T-helper 22 cell (primary cell): ENCODE results near the gene CUX1.
"Not testable (repeated sequence)": the region's sequence is repeated elsewhere in the genome, so short reads cannot be mapped to it uniquely, and the experiment has no call there.

Source experiments
- DNase-seq: peaks from one replicate; pipeline ENCODE4 v3.0.0-alpha.2; 2020; ENCODE audit warnings: low read depth

Gene CUX1

DNA sequence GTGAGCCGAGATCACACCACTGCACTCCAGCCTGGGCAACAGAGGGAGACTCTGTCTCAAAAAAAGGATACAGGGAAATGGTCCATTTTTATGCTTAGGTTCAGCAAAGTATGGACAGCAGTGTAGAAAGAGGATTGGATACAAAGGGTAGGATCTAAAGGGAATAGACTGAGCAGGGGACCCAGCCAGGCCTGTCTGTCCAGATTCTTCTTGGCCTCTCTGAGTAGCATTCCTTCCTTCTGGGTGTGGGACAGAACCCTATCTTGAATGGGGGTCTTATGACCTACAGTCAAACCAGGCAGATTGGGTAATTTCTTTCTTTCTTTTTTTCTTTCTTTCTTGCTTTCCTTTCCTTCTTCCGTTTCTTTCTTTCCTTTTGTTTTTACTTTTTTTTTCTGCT lies 494.9 kb downstream of the CUX1 start:
- DNase-seq: no peak

DNA sequence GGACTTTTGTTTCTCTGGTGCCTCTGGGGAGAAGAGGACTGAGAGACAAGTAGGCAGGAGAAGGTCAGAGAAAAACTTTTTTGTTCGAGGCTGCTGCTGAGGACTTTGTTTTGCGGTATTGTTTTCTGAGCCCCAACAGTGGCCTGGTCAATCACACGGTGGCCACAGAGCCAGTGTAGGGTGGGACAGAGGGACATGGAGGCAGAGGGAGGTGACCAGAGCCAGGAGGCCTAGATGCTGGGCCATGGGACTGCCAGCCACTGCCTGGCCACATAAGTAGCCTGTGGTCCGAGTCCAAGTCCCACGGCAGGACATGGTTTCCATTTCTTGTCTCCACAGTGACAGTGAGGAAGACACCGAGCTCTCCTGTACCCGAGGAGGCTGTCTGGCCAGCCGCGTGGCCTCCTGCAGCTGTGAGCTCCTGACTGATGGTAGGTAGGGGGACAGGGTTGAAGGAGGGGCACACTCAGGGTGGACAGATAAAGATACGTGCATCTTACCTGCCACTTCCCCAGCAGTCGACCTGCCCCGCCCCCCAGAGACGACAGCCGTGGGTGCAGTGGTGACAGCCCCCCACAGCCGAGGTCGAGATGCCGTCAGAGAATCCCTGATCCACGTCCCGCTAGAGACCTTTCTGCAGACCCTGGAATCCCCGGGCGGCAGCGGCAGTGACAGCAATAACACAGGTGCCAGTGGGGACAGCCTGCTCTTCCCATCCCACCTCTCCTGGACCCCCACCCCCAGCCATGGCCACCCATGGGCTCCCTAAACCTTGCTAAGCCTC lies 496.8 kb downstream of the CUX1 start:
- DNase-seq: no peak

DNA sequence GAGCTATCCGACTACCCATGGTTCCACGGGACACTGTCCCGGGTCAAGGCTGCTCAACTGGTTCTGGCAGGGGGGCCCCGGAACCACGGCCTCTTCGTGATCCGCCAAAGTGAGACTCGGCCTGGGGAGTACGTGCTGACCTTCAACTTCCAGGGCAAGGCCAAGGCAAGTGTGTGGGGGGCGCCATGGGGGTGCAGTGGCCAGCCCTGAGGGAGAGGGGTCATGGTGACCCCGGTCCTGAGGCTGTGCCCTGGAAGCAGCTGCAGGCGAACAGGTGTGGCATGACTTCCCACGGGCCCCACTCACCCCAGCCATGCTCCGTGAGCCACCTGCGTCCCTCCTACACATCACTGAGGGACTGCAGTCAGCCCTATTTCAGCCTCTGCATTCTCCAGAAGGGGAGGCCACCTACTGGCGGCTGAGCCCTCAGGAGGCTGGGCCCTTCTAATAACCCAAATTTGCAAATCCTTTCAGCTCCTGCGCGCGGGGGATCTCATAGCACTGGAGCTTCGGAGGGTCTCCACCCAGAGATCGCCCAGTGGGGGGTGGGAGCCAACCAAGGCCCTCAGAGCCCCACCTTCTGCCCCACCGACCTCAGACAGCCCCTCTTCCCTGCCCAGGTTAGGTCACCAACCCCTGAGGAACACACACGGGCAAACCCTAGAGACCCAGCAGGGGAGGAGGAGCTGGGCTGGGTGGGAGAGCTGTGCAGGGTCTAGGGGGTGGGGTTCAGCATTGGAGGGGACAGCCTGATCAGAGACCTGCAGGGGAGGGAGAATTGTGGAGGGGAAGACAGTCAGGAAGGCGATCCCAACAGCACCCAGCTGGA lies 500.0 kb downstream of the CUX1 start:
- DNase-seq: no peak

DNA sequence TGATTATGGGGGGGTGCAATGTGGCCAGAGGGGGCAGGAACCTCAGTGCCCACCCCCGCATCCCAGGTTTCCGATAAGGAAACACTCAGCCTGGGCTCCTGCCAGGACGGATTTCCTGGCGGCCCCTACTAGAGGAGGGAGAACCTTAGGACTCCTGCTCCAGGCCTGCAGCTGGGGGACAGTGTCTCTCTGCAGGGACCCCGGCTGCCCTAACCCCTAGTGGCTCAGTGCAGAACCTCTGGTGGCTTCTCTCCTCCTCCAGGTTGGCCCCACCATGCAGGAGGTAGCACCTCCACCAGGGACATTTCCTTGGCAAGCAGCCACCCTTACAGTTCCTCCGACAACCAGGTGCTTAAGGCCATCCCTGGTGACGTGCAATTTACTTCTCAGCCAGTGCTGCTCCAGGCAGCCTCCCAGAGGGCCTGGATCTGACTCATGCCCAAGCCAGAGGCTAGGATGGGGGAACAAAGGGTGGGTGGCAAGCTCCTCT lies 501.1 kb downstream of the CUX1 start:
- DNase-seq: no peak

DNA sequence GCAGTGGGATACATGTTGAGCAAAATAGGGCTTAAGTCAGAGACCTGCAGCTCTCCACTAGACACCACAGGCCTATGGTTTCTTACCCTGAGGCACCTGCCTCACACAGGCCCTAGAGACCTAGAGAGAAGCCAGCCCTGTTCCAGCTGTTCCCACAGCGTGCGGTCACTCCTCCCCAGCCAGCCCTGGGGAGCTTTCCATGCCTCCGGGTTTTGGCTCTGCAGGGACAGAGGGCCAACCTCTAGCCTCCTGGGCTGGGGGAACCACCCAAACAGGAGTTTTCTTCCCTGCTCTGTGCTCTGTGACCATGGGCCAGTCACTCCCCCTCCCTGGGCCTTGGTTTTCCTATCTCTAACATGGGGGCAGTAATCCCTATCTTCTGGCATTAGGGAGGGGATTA lies 502.2 kb downstream of the CUX1 start:
- no peak for DNase-seq

DNA sequence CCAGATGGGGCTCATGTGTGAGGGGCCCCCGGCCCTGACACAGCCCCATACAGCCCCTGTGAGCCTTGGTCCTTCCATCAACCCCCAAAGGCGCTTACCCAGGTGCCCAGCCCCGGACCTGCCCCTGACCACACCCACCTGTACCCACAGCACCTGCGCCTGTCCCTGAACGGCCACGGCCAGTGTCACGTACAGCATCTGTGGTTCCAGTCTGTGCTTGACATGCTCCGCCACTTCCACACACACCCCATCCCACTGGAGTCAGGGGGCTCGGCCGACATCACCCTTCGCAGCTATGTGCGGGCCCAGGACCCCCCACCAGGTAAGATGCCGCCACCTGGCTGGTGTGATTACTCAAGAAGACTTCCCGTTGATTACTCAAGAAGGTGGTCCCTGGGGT lies 502.8 kb downstream of the CUX1 start:
- DNase-seq: no peak

DNA sequence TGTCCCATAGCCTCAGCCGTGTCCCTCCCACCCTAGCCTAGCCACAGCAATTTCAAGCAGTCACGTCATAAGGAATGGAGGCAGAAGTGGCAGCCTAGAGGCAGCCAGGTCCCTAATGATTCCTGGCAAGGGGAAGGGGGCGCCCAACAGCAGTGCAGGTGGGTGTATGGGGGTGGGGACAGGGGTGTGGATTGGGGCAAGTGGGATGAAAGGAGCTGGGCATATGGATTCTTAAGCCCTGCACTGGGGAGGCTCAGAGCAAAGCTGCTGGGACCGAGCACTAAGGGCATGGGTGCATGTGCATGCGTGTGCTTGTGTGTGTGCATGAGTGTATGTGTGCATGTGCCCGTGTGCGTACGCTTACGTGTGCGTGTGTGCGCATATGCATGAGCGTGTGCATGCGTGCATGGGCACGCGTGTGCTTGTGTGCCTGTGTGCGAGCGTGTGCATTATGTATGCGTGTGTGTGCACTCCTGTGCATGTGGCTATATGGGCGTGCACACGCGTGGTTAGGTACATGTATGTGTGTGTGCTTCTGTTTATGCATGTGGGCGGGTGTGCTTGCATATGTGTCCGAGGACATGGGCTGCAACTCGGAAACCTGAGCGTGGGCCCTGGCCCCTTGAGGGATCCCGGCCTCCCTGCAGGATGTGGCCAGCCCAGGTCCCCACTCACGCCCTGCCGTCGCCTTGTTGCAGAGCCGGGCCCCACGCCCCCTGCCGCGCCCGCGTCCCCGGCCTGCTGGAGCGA lies 503.4 kb downstream of the CUX1 start:
- DNase-seq: no peak

DNA sequence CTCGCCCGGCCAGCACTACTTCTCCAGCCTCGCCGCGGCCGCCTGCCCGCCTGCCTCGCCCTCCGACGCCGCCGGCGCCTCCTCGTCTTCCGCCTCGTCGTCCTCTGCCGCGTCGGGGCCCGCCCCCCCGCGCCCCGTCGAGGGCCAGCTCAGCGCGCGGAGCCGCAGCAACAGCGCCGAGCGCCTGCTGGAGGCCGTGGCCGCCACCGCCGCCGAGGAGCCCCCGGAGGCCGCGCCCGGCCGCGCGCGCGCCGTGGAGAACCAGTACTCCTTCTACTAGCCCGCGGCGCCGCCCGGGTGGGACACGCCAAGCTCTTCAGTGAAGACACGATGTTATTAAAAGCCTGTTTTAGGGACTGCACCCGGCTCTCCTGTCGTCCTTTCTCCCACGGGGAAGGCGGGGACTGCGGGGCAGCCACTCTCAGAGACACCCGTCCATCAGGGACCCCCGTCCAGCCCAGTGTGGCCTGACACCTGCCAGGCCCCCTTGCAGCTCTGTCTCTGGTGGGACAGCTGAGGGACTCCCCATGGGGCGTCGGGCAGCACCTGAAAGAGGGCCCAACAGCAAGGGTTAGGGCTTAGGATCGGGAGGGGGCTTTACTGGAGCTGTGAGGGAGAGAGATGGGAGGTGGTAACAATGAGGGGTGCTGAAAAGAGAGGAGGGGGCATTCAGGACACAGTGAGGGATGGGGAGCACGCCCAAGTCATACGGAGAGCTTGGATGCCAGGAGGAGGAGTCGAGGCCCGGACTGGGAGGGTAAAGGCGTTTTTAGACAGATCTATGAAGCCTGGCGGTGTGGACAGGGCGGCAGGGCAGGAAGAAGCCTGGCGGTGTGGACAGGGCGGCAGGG lies 504.1 kb downstream of the CUX1 start:
- no peak for DNase-seq

DNA sequence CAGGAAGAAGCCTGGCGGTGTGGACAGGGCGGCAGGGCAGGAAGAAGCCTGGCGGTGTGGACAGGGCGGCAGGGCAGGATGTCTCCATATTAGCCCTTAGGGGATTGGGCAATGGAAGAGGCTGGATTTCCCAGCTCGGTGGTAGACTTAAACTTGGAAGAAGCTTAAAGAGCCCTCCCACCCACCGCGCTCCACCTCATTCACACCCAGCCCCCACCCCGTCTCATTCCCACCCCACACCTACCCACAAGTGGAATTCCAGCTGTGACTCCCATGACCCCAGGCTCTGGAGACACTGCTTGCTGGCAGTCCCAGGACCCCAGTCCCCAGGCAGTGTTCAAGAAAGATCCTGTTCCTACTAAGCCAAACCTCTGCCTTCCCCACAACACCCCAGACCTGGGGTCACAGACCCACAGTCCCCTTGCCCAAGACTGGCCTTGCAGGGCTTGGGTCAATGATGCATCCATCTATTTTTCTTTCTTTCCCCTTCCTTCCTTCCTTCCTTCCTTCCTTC lies 504.8 kb downstream of the CUX1 start:
- no peak for DNase-seq

DNA sequence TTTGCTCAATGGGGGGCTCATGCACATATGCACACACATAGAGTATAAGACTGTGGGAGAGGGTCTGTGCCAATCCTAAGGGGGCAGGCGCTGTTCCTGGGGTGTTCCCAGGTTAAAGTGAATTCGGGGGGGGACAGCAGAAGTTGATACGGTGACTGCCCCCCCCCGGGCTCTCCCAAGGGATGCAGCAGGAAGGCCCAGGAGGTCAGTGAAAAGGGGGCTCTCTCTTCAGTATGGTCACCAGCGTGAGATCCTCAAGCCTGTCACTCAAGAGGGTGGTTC lies 506.4 kb downstream of the CUX1 start:
- DNase-seq: no peak

DNA sequence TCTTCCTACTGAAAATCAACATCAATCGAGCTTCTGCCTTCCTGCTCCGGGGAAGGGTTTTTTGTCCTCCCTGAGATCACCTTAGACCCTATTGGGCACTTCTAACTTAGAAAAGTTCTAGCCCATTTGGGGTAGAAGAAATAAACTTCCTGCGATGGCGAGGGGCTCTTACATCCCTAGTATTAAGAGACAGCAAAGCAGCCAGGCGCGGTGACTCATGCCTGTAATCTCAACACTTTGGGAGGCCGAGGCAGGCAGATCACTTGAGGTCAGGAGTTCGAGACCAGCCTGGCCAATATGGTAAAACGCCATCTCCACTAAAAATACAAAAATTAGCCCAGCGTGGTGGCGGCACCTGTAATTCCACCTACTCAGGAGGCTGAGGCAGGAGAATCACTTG lies 507.7 kb downstream of the CUX1 start:
- DNase-seq: not testable (repeated sequence)

DNA sequence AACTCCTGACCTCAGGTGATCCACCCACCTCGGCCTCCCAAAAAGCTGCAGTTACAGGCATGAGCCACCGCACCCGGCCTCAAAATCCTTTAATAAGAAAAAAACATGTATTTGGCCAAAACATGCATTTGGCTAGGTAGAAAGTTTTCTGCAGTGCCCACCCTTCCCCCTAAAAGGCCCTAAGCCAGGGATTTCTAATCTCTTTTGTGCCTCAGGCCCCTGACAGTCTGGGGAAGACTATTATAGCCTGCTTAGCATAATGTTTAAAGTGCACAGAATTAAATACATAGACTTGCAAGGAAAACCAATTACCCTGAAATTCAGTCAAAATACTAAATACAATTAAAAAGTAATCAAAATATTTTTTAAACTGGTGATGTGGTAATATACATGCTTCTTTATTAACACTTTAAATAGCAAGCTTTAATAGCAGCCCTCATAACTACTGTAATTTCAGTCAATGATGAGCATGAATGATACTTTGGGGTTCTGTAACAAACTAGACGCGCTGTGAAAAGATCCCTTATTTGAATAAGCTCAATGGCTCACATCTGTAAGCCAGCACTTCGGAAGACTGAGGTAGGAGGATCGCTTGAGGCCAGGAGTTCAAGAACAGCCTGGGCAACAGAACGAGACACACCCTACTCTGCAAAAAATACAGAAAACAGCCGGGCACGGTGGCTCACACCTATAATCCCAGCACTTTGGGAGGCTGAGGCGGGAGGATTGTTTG lies 508.9 kb downstream of the CUX1 start:
- DNase-seq: no peak

DNA sequence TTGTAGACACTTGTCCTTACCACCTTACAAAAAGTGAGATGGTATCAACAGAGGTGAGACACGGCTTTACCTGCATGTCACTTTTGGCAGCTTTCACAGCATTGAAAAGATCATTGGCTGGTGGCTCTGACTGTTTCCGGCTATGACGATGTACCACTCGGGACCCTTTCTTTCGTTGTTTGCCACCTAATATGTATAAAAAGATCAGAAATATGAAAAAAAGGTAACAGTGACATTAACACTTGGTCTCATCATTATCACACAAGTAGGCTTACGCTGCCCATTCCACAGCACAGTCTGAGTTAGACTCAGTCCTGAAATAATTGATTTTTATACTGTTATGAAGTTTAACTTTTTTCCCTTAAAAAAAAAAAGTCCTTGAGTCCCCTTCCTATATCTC lies 509.8 kb downstream of the CUX1 start:
- DNase-seq: not testable (repeated sequence)

DNA sequence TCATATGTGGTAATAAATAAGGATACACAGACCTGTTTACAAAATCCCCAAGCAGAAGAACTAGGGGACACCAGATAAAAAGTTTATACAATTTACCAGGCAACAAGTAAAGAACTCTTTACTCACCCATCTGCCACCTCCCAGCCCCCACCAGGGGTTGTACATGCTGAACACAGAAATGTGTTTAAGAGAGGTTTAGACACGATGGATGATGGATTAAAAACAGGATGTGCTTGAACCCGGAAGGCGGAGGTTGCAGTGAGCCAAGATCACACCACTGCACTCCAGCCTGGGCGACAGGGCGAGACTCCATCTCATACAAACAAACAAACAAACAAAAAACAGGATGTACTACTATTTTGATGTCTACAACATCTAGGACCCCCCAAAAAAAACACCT lies 511.4 kb downstream of the CUX1 start:
- not testable (repeated sequence) for DNase-seq

DNA sequence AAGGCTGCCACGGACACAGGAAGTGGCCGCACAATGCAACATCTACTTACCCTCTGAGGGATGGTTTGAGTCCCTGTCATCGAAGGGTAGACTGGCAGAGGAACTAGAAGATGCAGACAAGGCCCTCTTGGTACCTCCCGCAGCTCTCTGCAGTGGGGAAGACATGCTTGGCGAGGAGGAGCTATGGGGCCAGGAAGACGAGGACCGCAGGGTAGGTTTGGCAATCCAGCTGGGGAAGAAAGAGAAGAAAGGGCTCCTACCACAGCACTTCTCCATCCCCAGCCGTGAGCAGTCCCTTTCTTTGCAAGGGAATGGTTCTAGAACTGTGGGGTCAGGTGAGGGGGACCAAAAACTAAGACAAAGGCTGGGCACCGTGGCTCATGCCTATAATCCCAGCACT lies 511.9 kb downstream of the CUX1 start:
- not testable (repeated sequence) for DNase-seq

DNA sequence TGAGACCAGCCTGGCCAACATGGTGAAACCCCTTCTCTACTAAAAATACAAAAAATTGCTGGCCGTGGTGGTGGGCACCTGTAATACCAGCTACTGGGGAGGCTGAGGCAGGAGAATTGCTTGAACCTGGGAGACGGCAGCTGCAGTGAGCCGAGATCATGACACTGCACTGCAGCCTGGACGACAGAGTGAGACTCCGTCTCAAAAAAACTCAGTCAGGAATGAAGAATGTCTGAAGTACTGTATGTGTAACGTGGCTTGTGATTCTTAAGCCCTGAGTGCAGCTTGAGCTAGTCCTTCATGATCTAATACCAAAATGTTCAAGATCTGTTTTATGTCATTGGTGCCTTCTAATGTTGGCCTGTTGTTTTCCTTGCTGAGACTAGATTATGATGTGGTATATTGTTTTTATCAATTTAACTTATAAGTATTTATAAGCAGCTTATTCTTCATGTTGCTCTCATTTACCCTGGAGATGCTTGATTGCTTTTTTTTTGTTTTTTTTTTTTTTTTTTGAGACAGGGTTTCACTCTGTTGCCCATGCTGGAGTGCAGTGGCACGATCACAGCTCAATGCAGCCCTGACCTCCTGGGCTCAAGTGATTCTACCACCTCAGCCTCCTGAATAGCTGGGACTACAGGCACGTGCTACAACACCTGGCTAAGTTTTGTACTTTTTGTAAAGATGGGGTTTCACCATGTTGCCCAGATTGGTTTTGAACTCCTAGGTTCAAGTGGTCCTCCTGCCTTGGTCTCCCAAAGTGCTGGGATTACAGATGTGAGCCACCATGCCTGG lies 513.4 kb downstream of the CUX1 start:
- not testable (repeated sequence) for DNase-seq
